Endothelial cell (in vitro differentiated cells): ENCODE measurements around the gene KPNB1. TPM values are rescaled to one million over a fixed set of nuclear protein-coding genes. Genes with fewer than 3 reads are reported as not detected.

Experiments used
- DNase-seq: peaks from one replicate; pipeline ENCODE4 v3.0.0; 2021; ENCODE audit warnings: low spot score
- H3K27ac Mint-ChIP-seq: one replicate; pipeline ENCODE4 v1.8.0; 2021; ENCODE audit warnings: mixed read lengths, inconsistent platforms; ENCODE audit not compliant: unreplicated experiment
- H3K27me3 Mint-ChIP-seq: one replicate; pipeline ENCODE4 v1.8.0; 2021; ENCODE audit warnings: mild to moderate bottlenecking, moderate library complexity, mixed read lengths, inconsistent platforms; ENCODE audit not compliant: unreplicated experiment
- H3K36me3 Mint-ChIP-seq: one replicate; pipeline ENCODE4 v1.8.0; 2021; ENCODE audit warnings: mild to moderate bottlenecking, low read depth, mixed read lengths, inconsistent platforms; ENCODE audit not compliant: unreplicated experiment
- H3K4me1 Mint-ChIP-seq: one replicate; pipeline ENCODE4 v1.8.0; 2021; ENCODE audit warnings: mild to moderate bottlenecking, mixed read lengths, inconsistent platforms; ENCODE audit not compliant: unreplicated experiment
- H3K4me3 Mint-ChIP-seq: one replicate; pipeline ENCODE4 v1.8.0; 2021; ENCODE audit warnings: mild to moderate bottlenecking, mixed read lengths, inconsistent platforms; ENCODE audit not compliant: unreplicated experiment
- H3K9me3 Mint-ChIP-seq: one replicate; pipeline ENCODE4 v1.8.0; 2021; ENCODE audit warnings: mixed read lengths, inconsistent platforms; ENCODE audit not compliant: unreplicated experiment
- total RNA-seq: library from RNA; stranded (reverse); fragmentation: NEBNext Ultra II Directional; extraction: Animal tissue kit (Norgen Biotek cat#: 25700); gene quantifications from one replicate; pipeline ENCODE4 v1.2.1, GENCODE V29; 2021; ENCODE audit not compliant: unreplicated experiment
- TF ChIP-seq, protein P1 (sequence below): fragments of 200-600 bp; sonication (generic); IDR thresholded peaks from one replicate; pipeline ENCODE4 v1.5.0; 2021; ENCODE audit warnings: antibody characterized with exemption; ENCODE audit not compliant: unreplicated experiment

KPNB1 gene
- total RNA-seq, 1 donor from 2014 or later: 376 TPM

GRCh38 chr17:47663912-47664623 lies 14.3 kb downstream of the KPNB1 start:
- peak; percentile 75 for DNase-seq
- Mint-ChIP-seq H3K27ac (peak overlapping the region; percentile 64), H3K4me3 (peak overlapping the region; percentile 20), H3K4me1 (no peaks in the 10 kb centered on the region), H3K36me3 (peaks cover 20% of the 10 kb centered on the region), H3K9me3 (no peaks in the 10 kb centered on the region), H3K27me3 (no peaks in the 10 kb centered on the region)
- TF ChIP-seq, protein P1, sequence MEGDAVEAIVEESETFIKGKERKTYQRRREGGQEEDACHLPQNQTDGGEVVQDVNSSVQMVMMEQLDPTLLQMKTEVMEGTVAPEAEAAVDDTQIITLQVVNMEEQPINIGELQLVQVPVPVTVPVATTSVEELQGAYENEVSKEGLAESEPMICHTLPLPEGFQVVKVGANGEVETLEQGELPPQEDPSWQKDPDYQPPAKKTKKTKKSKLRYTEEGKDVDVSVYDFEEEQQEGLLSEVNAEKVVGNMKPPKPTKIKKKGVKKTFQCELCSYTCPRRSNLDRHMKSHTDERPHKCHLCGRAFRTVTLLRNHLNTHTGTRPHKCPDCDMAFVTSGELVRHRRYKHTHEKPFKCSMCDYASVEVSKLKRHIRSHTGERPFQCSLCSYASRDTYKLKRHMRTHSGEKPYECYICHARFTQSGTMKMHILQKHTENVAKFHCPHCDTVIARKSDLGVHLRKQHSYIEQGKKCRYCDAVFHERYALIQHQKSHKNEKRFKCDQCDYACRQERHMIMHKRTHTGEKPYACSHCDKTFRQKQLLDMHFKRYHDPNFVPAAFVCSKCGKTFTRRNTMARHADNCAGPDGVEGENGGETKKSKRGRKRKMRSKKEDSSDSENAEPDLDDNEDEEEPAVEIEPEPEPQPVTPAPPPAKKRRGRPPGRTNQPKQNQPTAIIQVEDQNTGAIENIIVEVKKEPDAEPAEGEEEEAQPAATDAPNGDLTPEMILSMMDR: peak; percentile 78

DNA sequence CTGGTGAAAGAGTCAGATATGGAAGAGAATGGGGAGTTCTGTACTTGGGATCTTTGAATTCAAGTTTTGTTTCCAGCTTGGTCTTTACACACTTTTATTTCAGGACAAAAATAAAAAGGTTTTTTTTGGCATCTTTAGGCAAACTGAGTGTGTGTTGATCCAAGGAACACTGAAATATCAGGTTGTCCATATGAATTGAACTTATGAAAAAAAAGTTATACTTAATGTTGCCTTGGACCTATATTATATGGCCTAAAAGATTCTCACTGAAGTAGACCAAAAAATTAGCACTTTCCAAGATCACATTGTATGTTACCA lies 14.9 kb downstream of the KPNB1 start:
- DNase-seq: no peak
- Mint-ChIP-seq H3K4me1 (no peaks in the 10 kb centered on the region), H3K9me3 (no peaks in the 10 kb centered on the region), H3K27ac (no peak overlapping the region), H3K27me3 (no peaks in the 10 kb centered on the region), H3K36me3 (peaks cover 24% of the 10 kb centered on the region), H3K4me3 (no peak overlapping the region)
- TF ChIP-seq, protein P1: peak; percentile 46

- Mint-ChIP-seq H3K27me3 (no peaks in the 10 kb centered on the region), H3K4me1 (no peaks in the 10 kb centered on the region), H3K27ac (no peak overlapping the region), H3K36me3 (peaks cover 33% of the 10 kb centered on the region), H3K9me3 (no peaks in the 10 kb centered on the region), H3K4me3 (no peak overlapping the region)
- DNase-seq: no peak
- TF ChIP-seq, protein P1: no peak
Measured at GRCh38 chr17:47665655-47666054, 15.9 kb downstream of the KPNB1 start.

DNA sequence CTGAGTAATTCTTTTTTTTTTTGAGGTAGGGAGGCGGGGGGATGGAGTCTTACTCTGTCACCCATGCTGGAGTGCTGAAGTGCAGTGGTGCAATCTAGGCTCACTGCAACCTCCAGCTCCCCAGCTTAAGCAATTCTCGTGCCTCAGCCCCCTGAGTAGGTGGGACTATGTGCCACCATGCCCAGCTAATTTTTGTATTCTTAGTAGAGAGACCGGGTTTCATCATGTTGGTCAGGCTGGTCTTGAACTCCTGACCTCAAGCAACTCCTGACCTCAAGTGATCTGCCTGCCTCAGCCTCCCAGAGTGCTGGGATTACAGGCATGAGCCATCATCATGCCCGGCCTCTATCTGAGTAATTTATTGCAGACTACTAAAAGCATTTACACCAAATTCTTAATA lies 19.4 kb downstream of the KPNB1 start:
- Mint-ChIP-seq H3K36me3 (peaks cover 41% of the 10 kb centered on the region), H3K4me1 (no peaks in the 10 kb centered on the region), H3K4me3 (no peak overlapping the region), H3K27me3 (no peaks in the 10 kb centered on the region), H3K9me3 (no peaks in the 10 kb centered on the region), H3K27ac (no peak overlapping the region)
- DNase-seq: no peak
- TF ChIP-seq, protein P1: no peak

- Mint-ChIP-seq H3K9me3 (no peaks in the 10 kb centered on the region), H3K27me3 (no peaks in the 10 kb centered on the region), H3K4me1 (no peaks in the 10 kb centered on the region), H3K4me3 (peak overlapping the region; percentile 33), H3K27ac (peak overlapping the region; percentile 46), H3K36me3 (peaks cover 47% of the 10 kb centered on the region)
- DNase-seq: no peak
- TF ChIP-seq, protein P1: no peak
Measured at GRCh38 chr17:47670064-47670463, 20.3 kb downstream of the KPNB1 start.
